ENCODE measurements around the gene ARHGEF16. TPM values are rescaled to one million over a fixed set of nuclear protein-coding genes. Genes with fewer than 3 reads are reported as not detected.

Gene ARHGEF16
- total RNA-seq, 1 donor from 2014 or later = 4.1 TPM

GRCh38 chr1:3439346-3440299, 14.8 kb upstream of the ARHGEF16 start:
- peaks cover 2% of the 10 kb centered on the region for H3K9me3 ChIP-seq (ENCODE audit: insufficient read depth, low read depth, low read length)
- DNase-seq (ENCODE audit: low read depth) = no peak
- Mint-ChIP-seq H3K9me3 (ENCODE audit: unreplicated experiment) (peaks cover 5% of the 10 kb centered on the region), H3K27ac (ENCODE audit: unreplicated experiment) (no peak overlapping the region), H3K36me3 (ENCODE audit: low read depth, unreplicated experiment) (no peaks in the 10 kb centered on the region), H3K27me3 (ENCODE audit: low read depth, unreplicated experiment) (peaks cover 31% of the 10 kb centered on the region), H3K4me1 (ENCODE audit: low read depth, unreplicated experiment) (no peaks in the 10 kb centered on the region), H3K4me3 (ENCODE audit: unreplicated experiment) (no peak overlapping the region)
- H4K20me1 ChIP-seq (ENCODE audit: insufficient read depth, low read length) = no peaks in the 10 kb centered on the region
- TF ChIP-seq EZH2 (IDR thresholded peaks at IDR 0.05; ENCODE audit: insufficient read depth, low read length) = no peak
- no peak for TF ChIP-seq CTCF (IDR thresholded peaks at IDR 0.05; ENCODE audit: insufficient read depth, low read depth, low read length)
- H3K4me2 ChIP-seq (ENCODE audit: low read length) = no peak overlapping the region
- no peaks in the 10 kb centered on the region for H3K79me2 ChIP-seq (ENCODE audit: insufficient read depth, low read length)
- H3K27ac ChIP-seq (ENCODE audit: low read depth, low read length) = no peak overlapping the region
- H3K9ac ChIP-seq (ENCODE audit: low read length) = no peak overlapping the region
- no peaks in the 10 kb centered on the region for H3K4me1 ChIP-seq (ENCODE audit: insufficient read depth, low read length)
- peaks cover 32% of the 10 kb centered on the region for H3K27me3 ChIP-seq (ENCODE audit: insufficient read depth, low read length)
- H3K4me3 ChIP-seq (ENCODE audit: insufficient read depth, low read depth, low read length) = no peak overlapping the region
- no peak overlapping the region for H2AFZ ChIP-seq (ENCODE audit: low read depth, low read length)
- no peak for FAIRE-seq
- H3K36me3 ChIP-seq (ENCODE audit: insufficient read depth, low read length) = no peaks in the 10 kb centered on the region

DNA sequence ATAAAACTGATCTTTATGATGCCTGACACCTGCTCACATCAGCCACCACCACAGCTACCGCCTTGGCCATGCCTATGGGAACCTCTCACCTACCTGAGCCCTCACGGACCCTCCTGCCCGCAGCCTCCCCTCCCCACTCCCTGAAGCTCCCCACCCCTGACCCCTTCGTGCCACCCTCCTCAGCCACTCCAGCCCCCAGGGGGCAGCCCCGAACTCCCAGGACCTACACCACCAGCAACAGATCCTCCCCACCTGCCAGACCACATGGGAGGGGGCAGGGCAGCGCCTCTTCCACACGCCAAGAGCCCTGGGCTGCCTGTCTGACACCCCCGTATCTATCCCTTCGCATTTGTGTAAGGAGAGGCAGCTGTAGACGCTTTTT, 14.2 kb upstream of the ARHGEF16 start:
- Mint-ChIP-seq H3K27me3 (ENCODE audit: low read depth, unreplicated experiment) (peaks cover 28% of the 10 kb centered on the region), H3K36me3 (ENCODE audit: low read depth, unreplicated experiment) (no peaks in the 10 kb centered on the region), H3K4me3 (ENCODE audit: unreplicated experiment) (no peak overlapping the region), H3K4me1 (ENCODE audit: low read depth, unreplicated experiment) (no peaks in the 10 kb centered on the region), H3K27ac (ENCODE audit: unreplicated experiment) (no peak overlapping the region), H3K9me3 (ENCODE audit: unreplicated experiment) (peaks cover 8% of the 10 kb centered on the region)
- DNase-seq (ENCODE audit: low read depth) (no peak), FAIRE-seq (no peak)
- Histone ChIP-seq H4K20me1 (ENCODE audit: insufficient read depth, low read length) (no peaks in the 10 kb centered on the region), H3K36me3 (ENCODE audit: insufficient read depth, low read length) (no peaks in the 10 kb centered on the region), H3K4me3 (ENCODE audit: insufficient read depth, low read depth, low read length) (no peak overlapping the region), H3K9ac (ENCODE audit: low read length) (no peak overlapping the region), H3K27ac (ENCODE audit: low read depth, low read length) (no peak overlapping the region), H3K4me2 (ENCODE audit: low read length) (no peak overlapping the region), H3K79me2 (ENCODE audit: insufficient read depth, low read length) (no peaks in the 10 kb centered on the region), H3K4me1 (ENCODE audit: insufficient read depth, low read length) (no peaks in the 10 kb centered on the region), H3K27me3 (ENCODE audit: insufficient read depth, low read length) (peaks cover 35% of the 10 kb centered on the region), H2AFZ (ENCODE audit: low read depth, low read length) (no peak overlapping the region), H3K9me3 (ENCODE audit: insufficient read depth, low read depth, low read length) (peaks cover 2% of the 10 kb centered on the region)
- no peak for TF ChIP-seq CTCF (IDR thresholded peaks at IDR 0.05; ENCODE audit: insufficient read depth, low read depth, low read length)
- TF ChIP-seq EZH2 (IDR thresholded peaks at IDR 0.05; ENCODE audit: insufficient read depth, low read length) = no peak
